ENCODE results near the gene INTS12.
"Not testable (repeated sequence)": the region's sequence is repeated elsewhere in the genome, so short reads cannot be mapped to it uniquely, and the experiment has no call there.

INTS12 gene

GRCh38 chr4:105708181-105709080 is at the start of gene INTS12, which contains the start of gene GSTCD:
TSS of gene INTS12 (minus strand) at chr4:105708689. CDS start at chr4:105700005, 8,684 bp downstream.
TSS of gene GSTCD (plus strand) at chr4:105708784. CDS start at chr4:105717614, 8,830 bp downstream.
- DNase-seq: peak; percentile 96

DNA sequence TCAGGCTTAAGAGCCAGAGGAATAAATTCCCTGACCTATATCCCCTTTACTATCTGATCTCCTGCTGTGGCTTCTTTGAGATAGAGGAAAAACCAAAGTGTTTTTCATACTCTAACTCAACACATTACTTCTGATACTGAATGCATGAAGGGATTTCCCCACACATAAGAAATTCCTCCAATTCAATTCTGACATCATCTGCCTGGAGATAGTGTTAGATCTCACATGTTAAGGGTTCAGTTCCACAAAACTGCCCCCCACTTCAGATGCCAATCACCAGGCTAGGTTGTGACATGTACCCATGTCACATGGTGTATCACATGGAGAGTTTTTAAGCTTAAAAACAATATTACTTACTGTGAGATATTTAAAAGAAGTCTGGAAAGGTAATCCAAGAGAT is 46.9 kb upstream of the INTS12 start:
- DNase-seq: no peak

- DNase-seq: no peak
These were observed 44.9 kb upstream of the INTS12 start for GRCh38 chr4:105753361-105753760.

GRCh38 chr4:105751718-105752299 is 43.3 kb upstream of the INTS12 start:
- no peak for DNase-seq

DNA sequence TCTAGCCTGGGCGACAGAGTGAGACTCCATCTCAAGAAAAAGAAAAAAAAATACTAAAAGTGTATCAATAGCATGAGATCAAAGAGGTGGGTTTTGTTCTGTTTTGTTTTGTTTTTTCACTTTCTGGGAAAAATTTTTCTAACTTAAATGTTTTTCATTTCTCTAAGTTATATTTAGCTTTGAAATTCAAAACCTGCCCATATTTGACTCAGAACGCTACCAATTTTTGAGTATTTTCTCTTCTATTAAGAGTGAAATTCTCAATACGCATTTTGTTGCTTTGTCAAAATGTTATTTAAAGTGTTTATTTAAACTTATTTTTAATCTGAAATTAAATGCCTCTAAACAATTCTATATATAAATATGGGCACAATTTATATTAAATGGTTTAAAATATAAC is 39.7 kb upstream of the INTS12 start:
- DNase-seq: no peak

DNA sequence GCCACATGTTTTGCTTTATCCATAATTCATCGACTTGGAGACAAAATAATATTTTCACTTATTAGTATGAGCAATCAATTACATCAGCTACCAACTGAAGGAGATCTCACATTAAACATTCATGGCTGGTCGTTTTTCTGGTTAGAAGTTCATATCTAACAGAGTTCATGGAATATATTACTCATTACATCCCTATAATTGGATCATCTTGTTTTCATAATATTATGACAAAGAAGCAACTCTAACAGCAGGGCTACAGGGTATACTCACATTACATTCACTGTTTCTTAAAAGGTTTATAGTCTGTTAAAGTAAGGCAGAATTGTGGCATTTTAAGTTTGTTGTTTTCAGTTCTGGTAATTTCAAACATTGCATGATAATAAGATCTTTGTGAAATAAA is 33.1 kb upstream of the INTS12 start:
- no peak for DNase-seq

DNA sequence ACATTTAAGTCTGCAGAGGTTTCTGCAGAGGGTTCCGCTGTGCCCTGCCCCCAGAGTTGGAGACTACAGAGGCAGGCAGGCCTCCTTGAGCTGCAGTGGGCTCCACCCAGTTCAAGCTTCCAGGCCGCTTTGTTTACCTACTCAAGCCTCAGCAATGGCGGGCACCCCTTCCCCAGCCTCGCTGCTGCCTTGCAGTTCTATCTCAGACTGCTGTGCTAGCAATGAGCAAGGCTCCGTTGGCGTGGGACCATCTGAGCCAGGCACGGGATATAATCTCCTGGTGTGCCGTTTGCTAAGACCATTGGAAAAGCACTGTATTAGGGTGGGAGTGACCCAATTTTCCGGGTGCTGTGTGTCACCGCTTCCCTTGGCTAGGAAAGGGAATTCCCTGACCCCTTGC is 26.7 kb upstream of the INTS12 start:
- not testable (repeated sequence) for DNase-seq

GRCh38 chr4:105729895-105730294 is 21.4 kb upstream of the INTS12 start:
- DNase-seq: not testable (repeated sequence)

- DNase-seq: no peak
These were observed 17.1 kb upstream of the INTS12 start for GRCh38 chr4:105725623-105726022.

GRCh38 chr4:105719204-105719603 is 10.7 kb upstream of the INTS12 start:
- DNase-seq: no peak

DNA sequence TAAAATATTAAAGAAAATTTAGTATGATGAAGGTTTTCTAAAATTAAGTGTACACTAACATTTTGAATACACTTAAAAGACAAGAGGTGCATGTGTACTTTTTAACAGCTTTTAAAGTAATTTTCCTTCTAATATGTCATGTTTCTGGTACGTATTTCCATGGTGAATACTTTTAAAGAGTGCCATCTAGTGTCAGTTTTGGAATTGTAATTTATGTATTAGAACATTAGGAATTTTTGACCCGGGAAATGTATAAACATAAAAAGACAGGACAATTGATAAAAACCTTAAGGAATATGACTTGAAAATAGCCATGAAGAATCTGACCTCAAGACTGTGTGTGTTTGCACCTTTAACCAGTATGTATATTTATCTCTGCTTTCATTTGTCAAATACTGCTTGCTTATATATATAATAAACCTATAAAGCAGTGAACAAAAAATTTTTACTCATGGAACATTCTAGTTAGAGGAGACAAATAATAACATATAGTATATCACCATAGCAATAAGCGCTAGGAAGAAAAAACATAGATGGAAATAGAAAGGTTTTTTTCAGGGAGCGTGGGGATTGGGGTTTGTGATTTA is 7.3 kb upstream of the INTS12 start:
- DNase-seq: no peak

- DNase-seq: no peak
These were observed 6.4 kb upstream of the INTS12 start for GRCh38 chr4:105714932-105715331.

DNA sequence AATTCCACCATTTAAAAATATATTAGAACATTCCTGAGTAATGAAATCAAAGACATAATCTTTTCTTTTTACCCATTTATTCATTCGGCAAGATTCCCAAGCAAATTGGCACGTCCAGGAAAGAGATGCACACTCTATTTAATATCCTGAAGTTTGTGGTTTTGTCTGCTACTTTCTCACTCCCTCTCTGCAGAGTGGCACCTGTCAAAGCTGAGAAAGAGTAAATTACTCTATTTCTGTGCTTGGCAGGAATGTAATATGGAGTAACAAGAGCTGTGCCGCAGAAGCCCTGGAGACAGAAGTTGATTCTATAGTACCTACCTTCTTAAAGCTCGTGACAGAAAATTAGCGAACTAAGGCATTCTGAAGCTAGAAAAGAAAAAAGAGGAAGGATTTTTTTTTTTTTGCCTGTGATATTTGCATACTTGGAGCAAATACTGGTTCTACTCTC is 5.6 kb upstream of the INTS12 start:
- no peak for DNase-seq

DNA sequence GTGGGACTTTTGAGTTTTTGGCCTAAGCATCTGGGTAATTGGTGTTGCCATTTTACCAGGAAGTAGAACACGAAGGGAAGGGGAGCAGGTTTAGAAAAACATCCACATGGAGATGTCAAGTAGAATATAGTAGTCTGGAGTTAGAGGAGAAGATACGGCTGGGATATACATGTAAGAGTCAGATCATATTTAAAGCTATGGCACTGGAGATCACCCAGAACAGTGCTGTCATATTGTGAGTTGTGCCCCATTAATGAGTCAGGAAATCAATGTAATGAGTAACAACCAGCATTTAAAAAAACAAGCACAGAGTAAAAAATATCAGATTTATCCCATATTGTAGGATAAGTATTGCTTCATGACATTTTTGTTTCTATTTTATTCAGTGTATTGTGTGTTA is 4.3 kb upstream of the INTS12 start:
- no peak for DNase-seq

GRCh38 chr4:105710678-105711077 is 2.2 kb upstream of the INTS12 start:
- DNase-seq: no peak

GRCh38 chr4:105710012-105710600 is 1.6 kb upstream of the INTS12 start:
- DNase-seq: no peak

DNA sequence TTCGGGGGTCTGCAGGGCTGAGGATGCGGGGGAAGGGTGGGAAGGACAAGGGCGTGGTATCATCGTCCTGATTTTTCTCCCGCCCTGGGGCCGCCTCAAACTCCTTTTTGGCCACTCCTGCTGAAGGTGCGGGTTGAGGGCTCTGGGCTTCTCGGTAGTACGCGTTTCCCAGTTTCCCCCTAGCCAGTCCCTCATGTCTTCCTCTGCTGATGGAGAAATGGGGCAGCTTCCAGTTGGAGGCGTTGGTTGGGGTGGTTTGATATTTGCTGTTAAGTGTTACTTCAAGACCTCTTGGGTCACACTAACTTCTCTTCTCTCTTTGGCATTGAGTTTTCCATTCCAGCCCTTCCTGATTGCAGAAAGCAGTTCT is 577 bp upstream of the INTS12 start:
- DNase-seq: no peak

DNA sequence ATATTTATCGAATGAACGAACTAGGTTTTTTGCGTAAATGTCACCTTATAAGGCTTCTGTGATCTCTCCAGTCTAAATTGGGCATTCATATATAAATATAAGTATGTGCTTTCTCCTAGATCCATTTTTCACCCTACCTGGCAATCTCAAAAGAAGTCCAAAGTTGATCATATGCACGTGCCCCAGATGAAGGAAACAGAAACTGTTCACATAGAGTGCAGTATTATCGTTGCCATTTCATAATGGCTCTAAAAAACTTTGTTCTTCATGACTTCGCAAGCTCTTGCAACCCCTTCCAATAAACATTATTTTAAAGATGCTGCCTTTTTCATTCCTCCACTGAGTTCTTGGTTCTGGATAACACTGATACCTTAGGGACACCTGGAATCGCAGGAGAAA is 708 bp downstream of the INTS12 start:
- DNase-seq: no peak

DNA sequence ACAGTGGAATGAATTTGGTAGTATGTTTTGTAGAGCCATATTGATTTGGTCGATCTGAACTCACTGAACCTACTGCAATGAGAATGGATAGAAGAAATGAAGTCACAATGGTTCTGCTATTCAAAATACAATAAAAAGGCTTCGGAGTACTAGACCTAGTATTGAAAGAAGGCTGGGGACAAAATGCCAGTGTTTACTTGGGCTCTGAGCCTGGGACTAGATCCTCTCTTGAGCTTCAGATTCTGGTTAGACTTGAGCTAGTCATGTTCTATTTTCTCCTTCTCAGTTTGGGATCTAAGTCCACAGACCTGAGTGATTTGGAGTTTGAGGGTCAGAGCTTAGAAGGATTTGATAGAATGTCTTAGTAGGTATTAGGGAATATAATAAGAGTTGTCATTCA is 9.9 kb downstream of the INTS12 start:
- no peak for DNase-seq

- DNase-seq: not testable (repeated sequence)
These were observed 12.7 kb downstream of the INTS12 start for GRCh38 chr4:105695832-105696231.

DNA sequence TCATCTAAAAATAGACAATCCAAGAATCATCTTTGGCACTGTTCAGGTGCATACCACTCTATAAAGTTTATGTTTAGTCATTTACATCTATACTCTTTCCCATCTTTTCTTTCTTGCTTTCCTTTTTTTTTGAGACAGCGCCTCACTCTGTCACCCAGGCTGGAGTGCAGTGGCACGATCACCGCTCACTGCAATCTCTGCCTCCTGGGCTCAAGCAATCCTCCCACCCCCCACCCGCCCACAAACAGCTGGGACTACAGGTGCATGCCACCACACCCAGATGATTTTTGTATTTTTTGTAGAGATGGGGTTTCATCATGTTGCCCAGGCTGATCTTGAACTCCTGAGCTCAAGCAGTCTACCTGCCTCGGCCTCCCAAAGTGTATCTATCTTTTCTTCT is 13.7 kb downstream of the INTS12 start:
- not testable (repeated sequence) for DNase-seq

DNA sequence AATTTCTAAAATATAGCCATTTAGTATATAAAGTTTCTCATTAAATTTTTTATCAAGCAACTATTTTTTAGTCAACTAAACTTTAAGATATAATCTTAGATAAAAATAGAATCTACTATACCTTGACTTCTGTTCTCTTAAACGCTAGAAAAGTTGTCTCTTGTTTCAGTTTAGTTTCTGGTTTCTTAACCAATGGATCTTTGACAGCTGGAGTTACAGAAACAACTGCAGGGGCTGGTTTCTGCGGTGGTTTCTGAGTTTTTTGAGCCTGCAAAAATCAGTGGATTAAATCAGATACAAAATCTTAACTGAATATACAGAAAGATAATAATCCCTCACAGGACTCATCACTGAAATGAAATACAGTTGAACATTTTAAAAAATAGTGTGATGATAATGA is 21.9 kb downstream of the INTS12 start:
- no peak for DNase-seq

- no peak for DNase-seq
These were observed 25.5 kb downstream of the INTS12 start for GRCh38 chr4:105683038-105683437.

DNA sequence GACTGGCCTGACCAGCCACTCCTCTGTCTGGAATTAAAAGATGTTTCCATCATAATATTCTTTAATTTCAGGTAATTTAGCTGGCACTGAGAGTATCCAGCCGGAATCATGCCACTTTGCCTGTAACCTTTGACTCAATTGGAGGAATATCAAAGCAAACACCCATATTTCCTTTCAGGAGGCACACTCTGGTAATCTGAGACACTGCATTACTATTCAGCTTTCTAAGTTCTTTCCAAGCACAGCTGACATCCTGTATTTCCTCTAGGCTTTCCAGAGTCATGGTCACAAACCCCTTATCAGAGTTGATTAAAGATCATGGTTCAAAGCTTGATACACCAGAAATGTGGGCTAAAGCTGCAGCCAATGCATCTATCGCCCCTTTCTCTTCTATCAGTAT is 29.3 kb downstream of the INTS12 start:
- DNase-seq: no peak

Data from femur (tissue), 1 donor.